GM21528 (cell line): Measurements from ENCODE around the gene SCN1B.
"Not testable (repeated sequence)": the region's sequence is repeated elsewhere in the genome, so short reads cannot be mapped to it uniquely, and the experiment has no call there.

Source experiments
- ATAC-seq: cut with Tn5 transposase; IDR thresholded peaks from one replicate; pipeline ENCODE4 v1.9.1; 2021; ENCODE audit warnings: mild to moderate bottlenecking, moderate library complexity; ENCODE audit not compliant: unreplicated experiment, low FRiP score

SCN1B gene

DNA sequence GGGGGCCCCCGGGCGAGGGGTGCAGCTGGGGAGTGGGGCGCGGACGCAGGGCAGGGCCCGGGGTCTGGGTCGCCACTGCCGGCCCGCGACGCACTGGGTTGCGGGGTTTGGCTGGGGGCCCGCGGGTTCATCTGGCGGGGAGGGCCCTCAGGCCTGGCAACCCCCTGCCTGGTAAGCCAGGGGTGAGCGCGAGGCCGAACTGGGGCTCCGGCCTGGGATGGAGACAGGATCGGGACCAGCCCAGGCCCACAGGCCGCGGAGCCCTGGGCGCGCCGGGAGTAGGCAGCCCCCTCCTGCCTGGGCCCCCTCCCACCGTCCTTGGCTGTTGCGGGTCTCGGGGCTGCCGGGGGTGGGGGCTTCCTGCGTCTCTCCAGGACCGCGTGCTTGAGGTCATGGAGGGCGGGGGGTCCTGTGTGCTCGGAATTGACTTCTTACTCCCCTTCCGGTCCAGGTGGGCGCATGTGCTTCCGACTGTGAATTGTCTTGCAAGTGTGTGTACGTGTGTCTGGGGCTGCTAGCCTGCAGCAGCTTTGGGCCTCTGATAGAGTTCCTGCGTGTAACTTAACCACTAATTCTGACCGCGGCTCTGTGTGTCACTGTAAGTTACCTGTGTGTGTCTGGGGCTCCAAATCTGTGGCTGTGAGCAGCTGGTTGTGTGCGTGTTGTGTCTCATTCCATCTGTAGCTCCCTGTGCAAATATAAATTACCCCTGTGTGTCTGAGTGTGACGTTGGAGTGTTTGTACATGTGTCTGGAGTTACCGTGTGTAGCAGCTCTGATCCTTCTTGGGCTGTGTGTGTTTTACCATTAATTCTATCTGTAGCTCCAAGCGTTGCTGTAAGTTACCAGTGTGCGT, 29.4 kb upstream of the SCN1B start:
- ATAC-seq = no peak

DNA sequence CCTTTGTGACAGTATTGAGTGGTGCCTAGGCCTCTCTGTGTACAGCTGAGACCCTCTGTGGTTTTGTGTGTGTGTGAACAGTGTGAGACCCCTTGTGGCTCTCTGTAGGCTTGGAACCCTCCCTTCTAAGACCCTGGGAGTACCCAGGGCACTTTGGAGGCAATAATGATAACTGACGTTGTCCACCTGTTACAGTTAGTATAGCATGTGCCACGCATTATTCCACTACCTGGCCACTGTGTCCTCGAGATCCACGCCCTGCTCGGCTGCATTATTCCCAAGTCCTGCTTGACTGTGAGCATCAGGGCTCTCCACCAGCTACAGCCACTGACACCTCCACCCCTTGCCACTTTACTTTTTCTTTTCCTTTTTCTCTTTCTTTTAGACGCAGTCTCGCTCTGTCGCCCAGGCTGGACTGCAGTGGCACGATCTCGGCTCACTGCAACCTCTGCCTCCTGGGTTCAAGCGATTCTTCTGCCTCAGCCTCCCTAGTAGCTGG, 28.2 kb upstream of the SCN1B start:
- ATAC-seq = no peak

DNA sequence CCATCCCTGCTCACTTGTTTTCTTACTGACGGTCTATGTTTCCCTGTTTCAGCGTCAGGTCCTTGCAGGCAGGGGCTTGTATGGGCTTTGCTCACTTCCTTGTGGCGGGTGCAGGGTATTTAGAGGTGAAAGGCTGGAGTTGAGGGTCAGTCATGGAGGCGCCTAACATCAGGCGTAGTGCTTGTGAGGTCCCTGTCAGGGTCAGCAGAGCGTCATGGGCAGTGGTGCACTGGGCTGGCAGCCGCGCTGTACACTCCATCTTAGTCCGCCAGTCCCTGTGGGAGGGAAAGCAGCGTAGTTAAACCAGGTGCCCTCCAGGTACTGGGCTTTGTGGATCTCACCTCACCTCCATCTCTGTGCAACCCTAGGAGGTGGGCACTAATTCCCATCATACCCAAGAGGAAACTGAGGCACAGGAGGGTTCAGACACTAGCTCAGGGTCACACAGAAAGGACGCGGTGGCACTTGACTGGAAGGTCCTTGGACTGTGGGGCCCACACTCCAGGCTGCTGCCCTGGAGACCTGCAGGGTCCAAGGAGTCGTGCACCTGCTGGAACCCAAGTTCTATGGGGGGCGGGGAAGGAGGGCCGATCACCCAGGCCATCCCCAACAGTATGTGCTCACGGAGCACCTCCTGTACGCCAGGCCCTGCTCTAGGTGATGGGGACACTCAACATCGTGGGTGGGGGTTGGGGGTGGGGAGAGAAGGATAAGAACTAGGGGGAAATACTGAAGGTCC, 25.6 kb upstream of the SCN1B start:
- ATAC-seq = no peak

GRCh38 chr19:35005256-35005977, 24.9 kb upstream of the SCN1B start:
- no peak for ATAC-seq

DNA sequence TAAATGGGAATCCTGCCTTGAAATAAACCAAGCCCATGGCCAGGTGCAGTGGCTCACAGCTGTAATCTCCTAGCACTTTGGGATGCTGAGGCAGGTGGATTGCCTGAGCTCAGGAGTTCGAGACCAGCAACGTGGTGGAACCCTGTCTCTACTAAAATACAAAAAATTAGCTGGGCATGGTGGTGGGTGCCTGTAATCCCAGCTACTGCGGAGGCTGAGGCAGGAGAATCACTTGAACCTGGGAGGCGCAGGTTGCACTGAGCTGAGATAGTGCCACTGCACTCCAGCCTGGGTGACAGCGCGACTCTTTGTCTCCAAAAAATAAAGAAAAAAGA, 24.3 kb upstream of the SCN1B start:
- ATAC-seq = not testable (repeated sequence)

DNA sequence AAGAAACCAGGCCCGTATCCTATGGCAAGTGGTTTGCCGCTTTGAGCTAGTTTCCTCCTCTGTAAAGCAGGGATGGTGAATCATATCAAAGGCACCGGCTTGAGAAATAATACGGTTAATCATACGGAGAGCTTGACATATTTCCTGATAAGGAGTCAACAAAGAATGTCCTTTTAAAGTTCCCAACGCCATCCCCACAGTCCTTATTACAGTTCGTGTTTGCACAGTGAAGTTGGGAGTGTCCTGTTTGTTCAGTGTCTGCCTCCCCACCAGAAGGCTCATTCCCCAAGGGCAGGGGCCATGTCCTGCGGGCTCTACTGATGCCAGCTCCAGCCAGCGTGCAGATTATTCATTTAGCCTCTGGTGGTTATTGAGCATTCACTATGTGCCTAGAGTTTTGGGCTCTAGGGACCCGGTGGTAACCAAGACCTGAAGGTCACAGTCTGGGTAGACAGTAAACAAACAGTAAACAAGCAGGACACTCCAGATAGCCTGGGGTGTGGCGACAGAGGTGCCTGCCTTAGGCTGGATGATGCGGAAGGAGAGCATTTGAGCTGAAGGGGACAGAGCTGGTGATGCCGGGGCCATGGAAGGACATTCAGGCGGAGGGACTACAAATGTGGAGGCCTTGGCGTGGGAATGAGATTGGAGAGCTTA, 23.8 kb upstream of the SCN1B start:
- no peak for ATAC-seq

DNA sequence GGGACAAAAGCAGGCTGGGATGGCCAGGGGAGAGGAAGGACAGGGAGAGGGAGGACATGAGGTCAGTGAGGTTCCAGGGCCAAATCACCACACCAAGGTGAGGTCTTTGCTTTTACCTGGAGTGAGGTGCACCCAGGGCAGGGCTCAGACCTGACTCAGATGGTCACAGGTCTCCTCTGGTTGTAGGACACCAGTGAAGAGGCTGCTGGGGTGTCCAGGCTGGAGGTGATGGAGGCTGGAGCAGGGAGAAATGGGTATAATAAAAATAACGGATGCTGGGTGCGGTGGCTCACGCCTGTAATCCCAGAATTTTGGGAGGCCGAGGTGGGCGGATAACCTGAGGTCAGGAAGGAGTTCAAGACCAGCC, 23.3 kb upstream of the SCN1B start:
- no peak for ATAC-seq

DNA sequence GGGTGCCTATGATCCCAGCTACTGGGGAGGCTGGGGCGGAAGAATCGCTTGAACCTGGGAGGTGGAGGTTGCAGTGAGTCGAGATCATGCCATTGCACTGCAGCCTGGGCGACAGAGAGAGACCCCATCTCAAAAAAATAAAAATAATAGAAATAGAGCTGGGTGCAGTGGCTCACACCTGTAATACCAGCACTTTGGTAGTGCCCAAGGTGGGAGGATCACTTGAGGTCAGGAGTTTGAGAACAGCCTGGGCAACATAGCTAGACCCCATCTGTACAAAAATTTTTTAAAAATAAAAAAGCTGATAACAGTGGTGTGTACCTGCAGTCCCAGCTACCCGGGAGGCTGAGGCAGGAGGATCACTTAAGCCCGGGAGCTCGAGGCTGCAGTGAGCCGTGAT, 22.8 kb upstream of the SCN1B start:
- not testable (repeated sequence) for ATAC-seq

DNA sequence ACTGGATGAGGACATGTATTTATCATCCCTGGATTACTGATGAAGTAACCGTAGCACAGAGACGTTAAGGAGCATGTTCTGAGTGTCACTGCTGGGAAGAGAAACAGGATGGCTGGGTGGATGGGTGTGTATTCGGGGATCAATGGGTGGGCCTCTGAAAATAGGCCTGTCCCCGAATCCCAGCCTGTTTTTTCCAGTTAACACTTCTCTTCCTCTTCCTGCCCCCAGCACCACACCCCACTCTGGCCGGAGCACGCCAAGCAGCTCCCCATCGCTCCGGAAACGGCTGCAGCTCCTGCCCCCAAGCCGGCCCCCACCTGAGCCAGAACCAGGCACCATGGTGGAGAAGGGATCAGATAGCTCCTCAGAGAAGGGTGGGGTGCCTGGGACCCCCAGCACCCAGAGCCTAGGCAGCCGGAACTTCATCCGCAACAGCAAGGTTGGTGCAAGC, 21.4 kb upstream of the SCN1B start:
- no peak for ATAC-seq

DNA sequence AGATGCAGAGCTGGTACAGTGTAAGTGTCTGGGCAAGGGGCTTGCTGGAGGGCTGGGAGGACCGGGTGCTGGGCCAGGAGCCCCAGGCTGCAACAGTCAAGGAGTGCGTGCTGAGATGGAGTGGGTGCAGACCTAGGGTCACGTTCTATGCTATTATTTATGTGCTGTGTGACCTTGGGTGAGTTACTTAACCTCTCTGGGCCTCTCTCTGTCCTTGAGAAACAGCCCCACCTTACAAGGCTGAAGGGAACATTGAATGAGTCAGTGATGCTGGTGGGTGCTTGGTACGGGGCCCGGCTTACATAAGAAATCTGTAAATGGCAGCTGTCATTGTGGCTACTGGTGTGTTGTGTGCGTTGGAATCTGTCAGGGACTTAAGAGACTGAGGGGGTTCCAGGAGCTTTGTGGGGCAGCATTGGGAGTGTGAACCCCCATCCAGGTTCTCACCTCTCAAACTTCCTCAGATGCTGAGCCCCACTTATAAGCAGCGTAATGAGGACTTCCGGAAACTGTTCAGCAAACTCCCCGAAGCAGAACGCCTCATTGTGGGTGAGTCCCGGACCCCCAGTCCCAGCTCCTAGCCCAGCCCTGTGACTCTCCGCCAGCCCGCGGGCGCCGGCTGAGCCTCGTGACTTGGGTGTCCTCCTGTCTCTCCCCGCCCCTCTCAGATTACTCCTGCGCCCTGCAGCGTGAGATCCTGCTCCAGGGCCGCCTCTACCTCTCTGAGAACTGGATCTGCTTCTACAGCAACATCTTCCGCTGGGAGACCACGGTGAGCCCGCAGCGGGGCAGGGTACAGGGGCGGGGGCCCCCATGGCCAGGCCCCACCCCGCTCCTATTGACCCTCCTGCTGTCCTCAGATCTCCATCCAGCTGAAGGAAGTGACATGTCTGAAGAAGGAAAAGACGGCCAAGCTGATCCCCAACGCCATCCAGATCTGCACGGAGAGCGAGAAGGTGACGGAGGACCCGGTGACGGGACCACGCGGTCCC, 20.6 kb upstream of the SCN1B start:
- no peak for ATAC-seq

GRCh38 chr19:35011091-35011689, 19.1 kb upstream of the SCN1B start:
- no peak for ATAC-seq

DNA sequence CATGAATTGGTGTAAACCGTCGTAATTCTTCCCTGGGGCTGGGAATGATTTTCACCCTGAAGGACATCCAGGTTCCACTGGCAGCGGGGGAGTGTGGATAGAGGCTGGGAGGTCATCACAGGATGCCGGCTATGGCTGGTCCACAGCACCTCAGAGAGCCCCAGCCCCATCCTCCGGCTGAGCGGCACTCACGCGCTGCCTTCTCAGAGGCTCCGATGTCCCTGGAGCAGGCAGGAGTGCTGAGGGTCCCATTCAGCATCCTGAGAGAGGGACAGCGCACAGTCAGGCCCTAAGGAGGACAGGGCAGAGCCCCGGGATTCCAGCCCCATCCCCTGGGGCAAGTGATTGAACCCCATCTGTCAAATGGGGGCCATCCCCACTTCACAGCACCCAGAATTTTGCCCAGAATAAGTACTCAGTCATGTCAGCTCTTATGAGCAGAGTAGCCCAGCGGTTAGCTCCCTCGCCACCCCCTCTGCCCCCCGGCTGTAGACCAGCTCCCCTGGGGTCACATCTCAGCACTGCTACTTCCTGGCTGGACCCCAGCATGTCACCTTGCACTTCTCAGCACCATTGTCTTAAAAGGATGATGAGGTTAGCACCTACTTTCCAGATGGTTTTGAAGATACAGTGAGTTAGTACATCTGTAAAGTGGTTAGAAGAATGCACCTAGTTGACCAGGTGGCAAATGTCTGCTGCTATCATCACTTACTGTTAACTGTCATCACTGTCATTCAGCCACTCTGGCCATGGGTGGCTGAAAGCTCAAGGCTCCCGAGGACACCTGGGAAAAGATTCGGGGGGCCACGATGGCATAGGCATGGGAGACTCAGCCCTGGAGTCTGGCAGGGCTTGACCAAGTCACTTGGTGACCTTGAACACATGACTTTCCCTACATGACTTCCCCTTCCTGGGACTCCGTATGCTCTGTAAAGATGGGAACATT, 18.3 kb upstream of the SCN1B start:
- ATAC-seq = no peak

DNA sequence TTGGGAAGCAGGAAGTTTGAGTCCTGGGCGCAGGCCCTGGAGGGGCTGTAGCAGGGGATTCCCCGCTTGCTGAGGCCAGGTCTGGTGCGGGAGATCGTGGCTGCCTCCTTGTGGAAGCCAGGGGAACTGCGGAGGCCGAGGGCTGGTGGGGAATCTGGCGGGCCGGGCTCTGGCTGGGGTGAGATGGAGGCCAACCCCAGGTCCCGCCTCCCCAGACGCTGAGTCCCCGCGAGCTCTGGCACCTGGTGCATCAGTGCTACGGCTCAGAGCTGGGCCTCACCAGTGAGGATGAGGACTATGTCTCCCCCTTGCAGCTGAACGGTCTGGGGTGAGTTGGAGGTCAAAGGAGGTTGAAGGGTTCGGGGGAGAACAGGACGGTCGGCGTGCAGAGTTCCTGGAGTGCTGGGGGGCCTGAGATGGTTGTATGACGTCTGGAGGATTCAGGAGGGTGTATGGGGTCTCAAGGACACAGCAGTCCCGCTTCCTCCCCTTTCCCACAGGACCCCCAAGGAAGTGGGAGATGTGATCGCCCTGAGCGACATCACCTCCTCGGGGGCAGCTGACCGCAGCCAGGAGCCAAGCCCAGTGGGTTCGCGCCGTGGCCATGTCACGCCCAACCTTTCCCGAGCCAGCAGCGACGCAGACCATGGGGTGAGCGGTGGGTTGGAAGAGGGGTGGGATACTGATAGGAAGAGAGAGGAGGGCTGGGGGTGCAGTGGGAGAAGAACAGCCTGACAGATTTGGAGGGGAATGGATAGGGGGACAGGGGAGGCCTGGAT, 17.0 kb upstream of the SCN1B start:
- no peak for ATAC-seq

- no peak for ATAC-seq
These were observed 16.2 kb upstream of the SCN1B start for GRCh38 chr19:35013820-35014754.

GRCh38 chr19:35014774-35015173, 15.5 kb upstream of the SCN1B start:
- ATAC-seq = not testable (repeated sequence)

GRCh38 chr19:35015270-35015953, 14.9 kb upstream of the SCN1B start:
- ATAC-seq = no peak
